K562 (cell line): ENCODE measurements around the gene MUSK. TPM values are rescaled to one million over a fixed set of nuclear protein-coding genes. Genes with fewer than 3 reads are reported as not detected.

Experiments used
- AFF4 ChIP-seq: sonication (generic); formaldehyde crosslinking; IDR thresholded peaks from 2 replicates; pipeline ENCODE4 v1.8.0; 2023; ENCODE audit warnings: mild to moderate bottlenecking, missing genetic modification reagents
- ZBTB11 ChIP-seq, 3 experiments: fragments of 200-800 bp in 1 of 3; fragments of 250-450 bp in 1 of 3; fragments of 450-650 bp in 1 of 3; sonication (Bioruptor Pico) in 1 of 3; sonication (Bioruptor generic) in 1 of 3; formaldehyde crosslinking in 1 of 3; IDR thresholded peaks; 2 replicates each; pipeline versions ENCODE4 v1.6.1 to v1.8.0; 2016 to 2022; ENCODE audit warnings: mild to moderate bottlenecking in 2 of 3, missing genetic modification characterization in 2 of 3, missing compliant biosample characterization in 1 of 3, moderate library complexity in 1 of 3
- polyA plus RNA-seq, 8 experiments: library from polyadenylated mRNA; depleted of rRNA in 4 of 8; stranded (reverse) in 5 of 8; unstranded in 3 of 8; fragments of >200 nt; fragmentation: Nextera tagmentation in 2 of 8; fragmentation: Illumina TruSeq in 1 of 8; extraction: Ambion mirVana in 2 of 8; extraction: Trizol in 1 of 8; gene quantifications; 2 replicates each; pipeline versions ENCODE4 v1.2.1 to v1.2.3, GENCODE V29; 2011 to 2014; ENCODE audit warnings: inconsistent platforms in 1 of 8, missing spikeins in 1 of 8
- total RNA-seq, 7 experiments: library from RNA; depleted of rRNA in 6 of 7; stranded (reverse); fragments of >200 nt in 6 of 7; fragmentation: Illumina TruSeq in 2 of 7; extraction: Trizol in 2 of 7; gene quantifications; 2 replicates each; pipeline versions ENCODE4 v1.2.1 to v1.2.3, GENCODE V29; 2011 to 2021; ENCODE audit warnings: low replicate concordance in 1 of 7

MUSK gene
- total and polyA plus RNA-seq, 9 of the 15 experiments (the other 6 are each of a cell fraction or from before 2014, with no cell fraction given) = not detected

- no peak for TF ChIP-seq ZBTB11 (CRISPR knock-in tag; IDR thresholded peaks at IDR 0.05)
- no peak for TF ChIP-seq AFF4
- TF ChIP-seq, all 486 proteins: peak for 0
These were observed 84.2 kb downstream of the MUSK start (continued) for GRCh38 chr9:110752766-110753165.
